Measurements from ENCODE around the gene SUPT5H. TPM values are rescaled to one million over a fixed set of nuclear protein-coding genes. Genes with fewer than 3 reads are reported as not detected.

Gene SUPT5H
- total and polyA plus RNA-seq, 2 of the 13 experiments (the other 11 are each of a cell fraction or from before 2014, with no cell fraction given), result 48.2 to 51.7 TPM

DNA sequence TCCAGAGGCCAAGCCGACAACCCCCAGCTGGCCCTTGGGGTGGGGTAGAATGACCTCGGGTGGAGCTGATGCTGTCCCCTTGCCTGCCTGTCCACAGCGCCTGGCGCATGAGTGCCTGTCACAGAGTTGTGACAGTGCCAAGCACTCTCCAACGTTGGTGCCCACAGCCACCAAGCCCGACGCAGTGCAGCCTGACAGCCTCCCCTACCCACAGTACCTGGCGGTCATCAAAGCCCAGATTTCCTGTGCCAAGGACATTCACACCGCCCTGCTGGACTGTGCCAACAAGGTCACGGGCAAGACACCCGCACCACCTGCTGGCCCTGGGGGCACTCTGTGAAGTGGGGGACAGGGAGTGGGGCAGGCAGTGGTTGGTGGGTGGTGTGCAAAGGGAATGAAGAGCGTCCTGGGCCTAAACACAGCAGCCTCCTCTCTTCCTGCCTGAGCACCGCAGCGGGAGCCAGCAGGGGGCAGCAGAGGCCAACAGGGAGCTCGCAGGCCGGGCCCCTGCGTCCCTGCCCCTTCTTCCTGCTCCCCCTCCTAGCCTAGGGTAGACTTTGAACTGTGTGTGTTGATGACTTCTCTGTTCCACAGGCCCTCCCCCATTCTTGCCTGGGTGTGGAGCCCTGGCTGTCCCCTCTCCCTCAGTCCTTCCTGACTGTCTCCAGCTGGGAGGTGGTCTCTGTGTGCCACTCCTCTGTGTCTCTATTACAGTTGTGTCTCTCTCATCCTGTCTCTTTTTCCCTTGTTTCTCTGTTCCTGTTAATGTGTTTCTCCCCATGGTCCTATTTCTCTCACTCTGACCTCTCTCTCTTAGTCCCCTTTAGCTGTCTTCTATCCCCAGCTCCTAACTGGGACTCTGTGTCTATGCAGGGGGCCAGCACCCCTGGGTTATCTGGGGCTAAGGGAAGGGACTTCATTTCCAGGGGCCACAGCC is 47.8 kb upstream of the SUPT5H start (continued):
- no peak for TF ChIP-seq MBD4 (IDR thresholded peaks at IDR 0.05; ENCODE audit: borderline replicate concordance, low read length)
- no peak for TF ChIP-seq FOXA1 (IDR thresholded peaks at IDR 0.05)
- peak; percentile 52; the same call in 1 of the 2 replicates for TF ChIP-seq FOXA1 (CRISPR knock-in tag; IDR thresholded peaks at IDR 0.05)
- TF ChIP-seq MYC (CRISPR knock-in tag; IDR thresholded peaks at IDR 0.05; ENCODE audit: borderline replicate concordance), result no peak
- TF ChIP-seq ZNF24 (IDR thresholded peaks at IDR 0.05), result peak; percentile 59; the same call in 1 of the 2 replicates
- TF ChIP-seq, protein P1, sequence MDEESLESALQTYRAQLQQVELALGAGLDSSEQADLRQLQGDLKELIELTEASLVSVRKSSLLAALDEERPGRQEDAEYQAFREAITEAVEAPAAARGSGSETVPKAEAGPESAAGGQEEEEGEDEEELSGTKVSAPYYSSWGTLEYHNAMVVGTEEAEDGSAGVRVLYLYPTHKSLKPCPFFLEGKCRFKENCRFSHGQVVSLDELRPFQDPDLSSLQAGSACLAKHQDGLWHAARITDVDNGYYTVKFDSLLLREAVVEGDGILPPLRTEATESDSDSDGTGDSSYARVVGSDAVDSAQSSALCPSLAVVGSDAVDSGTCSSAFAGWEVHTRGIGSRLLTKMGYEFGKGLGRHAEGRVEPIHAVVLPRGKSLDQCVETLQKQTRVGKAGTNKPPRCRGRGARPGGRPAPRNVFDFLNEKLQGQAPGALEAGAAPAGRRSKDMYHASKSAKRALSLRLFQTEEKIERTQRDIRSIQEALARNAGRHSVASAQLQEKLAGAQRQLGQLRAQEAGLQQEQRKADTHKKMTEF (CRISPR knock-in tag; IDR thresholded peaks at IDR 0.05), result peak; percentile 94
- TF ChIP-seq EZH2 (conservative IDR thresholded peaks at IDR 0.05; ENCODE audit: low read depth, low read length), result no peak
- no peak for TF ChIP-seq ZNF367 (CRISPR knock-in tag; IDR thresholded peaks at IDR 0.05; ENCODE audit: borderline replicate concordance)

DNA sequence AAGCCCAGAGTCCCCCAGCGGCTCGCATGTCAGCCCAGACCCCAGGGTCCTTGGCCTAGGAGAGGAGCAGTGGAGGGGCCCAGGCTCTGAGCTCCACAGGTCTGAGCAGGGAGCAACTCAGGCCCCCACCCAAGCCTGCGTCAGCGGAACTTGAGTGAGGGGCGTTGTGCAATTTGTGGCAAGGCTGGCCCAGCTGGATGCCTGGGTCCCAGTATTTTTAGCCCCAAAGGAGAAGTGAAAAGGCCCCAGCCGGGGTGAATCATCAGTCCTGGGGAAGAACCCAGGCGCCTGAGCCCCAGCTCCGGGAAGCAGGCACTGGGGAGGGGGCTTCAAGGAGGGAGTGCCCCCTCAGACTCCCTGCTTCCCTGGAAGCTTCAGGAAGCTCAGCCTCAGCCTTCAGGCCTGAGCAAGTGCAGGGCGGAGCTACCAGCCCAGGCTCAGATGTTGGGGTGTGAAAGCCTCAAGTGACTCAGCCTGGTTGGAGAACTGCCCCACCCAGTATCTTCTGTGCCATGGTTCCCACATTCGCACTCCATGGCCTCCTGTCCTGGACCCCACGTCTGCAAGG is 47.0 kb upstream of the SUPT5H start:
- Histone ChIP-seq H3K36me3 (replicated peaks in 1 of 2; ENCODE audit: control insufficient read depth in 1 of 2, insufficient read depth in 2 of 2, low read length in 2 of 2) (peaks cover 2 to 10% of the 10 kb centered on the region in 2 experiments; a peak in 3 of 5 replicates), H4K20me1 (ENCODE audit: insufficient read depth, low read length) (no peaks in the 10 kb centered on the region), H3K9ac (ENCODE audit: insufficient read depth, low read depth, low read length) (peak overlapping the region; percentile 85), H3K27me3 (ENCODE audit: control insufficient read depth in 1 of 2, insufficient read depth in 2 of 2, low read length in 2 of 2) (no peaks in the 10 kb centered on the region), H3K4me3 (replicated peaks in 1 of 3; ENCODE audit: insufficient read depth in 1 of 3, low read depth in 2 of 3, low read length in 3 of 3) (peak overlapping the region; percentile 29 to 57 (median 34)), H3K27ac (ENCODE audit: extremely low read length, insufficient read depth, low read length) (peak overlapping the region; percentile 98), H3K4me2 (ENCODE audit: low read depth, low read length) (peak overlapping the region; percentile 88), H3K4me1 (ENCODE audit: insufficient read depth, low read length) (peaks cover 65% of the 10 kb centered on the region), H3K79me2 (ENCODE audit: insufficient read depth, low read length) (no peaks in the 10 kb centered on the region), H2AFZ (ENCODE audit: low read length) (no peak overlapping the region), H3K9me3 (ENCODE audit: low read length) (no peaks in the 10 kb centered on the region)
- ChIA-PET CTCF (ENCODE audit: low intra/inter-chr PET ratio, low total read pairs) (interaction anchor here (4.2 kb wide), 1 partner anchor 13 kb away, joined by 127 read pairs; the partner anchor contains the start of gene PLEKHG2), POLR2A (interaction anchor here (0.5 to 3.4 kb wide), 14 partner anchors 8 to 1620 kb away, joined by 3 to 123 read pairs (median 8); partner anchors contain the start of genes EID2, EID2B, MED29 and PAF1)
- FAIRE-seq (peak; percentile 28), DNase-seq (ENCODE audit: low spot score) (peak; percentile 36), ATAC-seq (peak; percentile 19)
- WGBS (ENCODE audit: low lambda C conversion rate), result 5% methylated on average over 4 of the region's 11 CpGs
- intact Hi-C loops (cut with micrococcal nuclease; ENCODE audit: unreplicated experiment) (loop anchor here (1.0 kb wide), 1 partner anchor 8 kb away; no protein-coding TSS in a partner anchor), in situ Hi-C loops (cut with HindIII; ENCODE audit: extremely low pct_ligation_motif_present, low pct_unique_long_range_greater_than_20kb) (no loop called here)
- BruUV-seq (replicated peaks), result TSS peak; percentile 56
- TF ChIP-seq CEBPB (IDR thresholded peaks at IDR 0.05; ENCODE audit: borderline replicate concordance, low read depth, low read length) (peak; percentile 85), SMAD1 (CRISPR knock-in tag; IDR thresholded peaks at IDR 0.05; ENCODE audit: borderline replicate concordance, low read depth) (no peak), ZNF572 (CRISPR knock-in tag; IDR thresholded peaks at IDR 0.05) (0 out of 2 replicates have a peak, but pooled peaks have one; percentile 13), POLR2G (IDR thresholded peaks at IDR 0.05; ENCODE audit: low read depth, low read length) (peak; percentile 58), ZNF331 (CRISPR knock-in tag; IDR thresholded peaks at IDR 0.05) (no peak), CEBPG (CRISPR knock-in tag; IDR thresholded peaks at IDR 0.05) (peak; percentile 76), ZNF451 (CRISPR knock-in tag; IDR thresholded peaks at IDR 0.05) (peak; percentile 22; the same call in 1 of the 2 replicates), SRSF1 (optimal IDR thresholded peaks at IDR 0.05; ENCODE audit: low read depth, low read length) (peak; percentile 40), ZBTB7B (CRISPR knock-in tag; IDR thresholded peaks at IDR 0.05) (no peak), KAT7 (CRISPR knock-in tag; IDR thresholded peaks at IDR 0.05; ENCODE audit: borderline replicate concordance) (no peak), TSC22D2 (CRISPR knock-in tag; IDR thresholded peaks at IDR 0.05; ENCODE audit: borderline replicate concordance) (no peak), ZNF746 (CRISPR knock-in tag; IDR thresholded peaks at IDR 0.05) (no peak), EHMT2 (IDR thresholded peaks at IDR 0.05; ENCODE audit: borderline replicate concordance, low read depth, low read length) (0 out of 2 replicates have a peak, but pooled peaks have one; percentile 0), FOSL2 (CRISPR knock-in tag; IDR thresholded peaks at IDR 0.05) (peak; percentile 55), BCL6 (CRISPR knock-in tag; IDR thresholded peaks at IDR 0.05) (no peak)
